Measurements from ENCODE around the gene TPP2.

Gene TPP2

GRCh38 chr13:102631198-102631597 is 34.4 kb downstream of the TPP2 start:
- H3K36me3 Mint-ChIP-seq (ENCODE audit: low read depth), result peaks cover 66% of the 10 kb centered on the region
- DNase-seq, result no peak
- no peak for TF ChIP-seq CTCF (IDR thresholded peaks at IDR 0.05)
- no peaks in the 10 kb centered on the region for H3K27me3 Mint-ChIP-seq (ENCODE audit: low read depth, poor library complexity)
- no peaks in the 10 kb centered on the region for H3K4me1 Mint-ChIP-seq
- H3K4me3 Mint-ChIP-seq, result no peak overlapping the region
- no peaks in the 10 kb centered on the region for H3K9me3 Mint-ChIP-seq
- H3K27ac Mint-ChIP-seq, result no peak overlapping the region

DNA sequence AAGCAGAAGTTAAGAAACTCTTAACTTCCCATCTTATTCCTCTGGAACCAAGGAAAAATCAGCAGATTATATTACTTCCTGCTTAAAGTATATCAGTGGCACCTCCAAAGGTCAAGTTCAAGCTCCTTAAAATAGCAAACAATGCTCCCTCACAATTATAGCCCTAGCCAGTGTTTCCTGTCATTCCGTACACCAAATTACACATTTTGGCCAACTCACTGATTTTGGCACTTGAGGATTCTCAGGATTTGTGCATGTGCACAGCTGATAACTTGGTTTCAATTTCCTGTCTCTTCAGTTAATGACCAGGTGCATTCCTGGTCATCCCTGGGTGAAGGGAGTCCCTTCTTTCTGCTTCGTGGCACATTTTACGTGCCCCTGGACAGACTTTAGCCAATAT is 42.0 kb downstream of the TPP2 start:
- peak overlapping the region; percentile 12 for H3K27ac Mint-ChIP-seq
- H3K4me3 Mint-ChIP-seq, result no peak overlapping the region
- DNase-seq, result no peak
- H3K4me1 Mint-ChIP-seq, result no peaks in the 10 kb centered on the region
- TF ChIP-seq CTCF (IDR thresholded peaks at IDR 0.05), result no peak
- H3K27me3 Mint-ChIP-seq (ENCODE audit: low read depth, poor library complexity), result no peaks in the 10 kb centered on the region
- no peaks in the 10 kb centered on the region for H3K9me3 Mint-ChIP-seq
- peaks cover 63% of the 10 kb centered on the region for H3K36me3 Mint-ChIP-seq (ENCODE audit: low read depth)

DNA sequence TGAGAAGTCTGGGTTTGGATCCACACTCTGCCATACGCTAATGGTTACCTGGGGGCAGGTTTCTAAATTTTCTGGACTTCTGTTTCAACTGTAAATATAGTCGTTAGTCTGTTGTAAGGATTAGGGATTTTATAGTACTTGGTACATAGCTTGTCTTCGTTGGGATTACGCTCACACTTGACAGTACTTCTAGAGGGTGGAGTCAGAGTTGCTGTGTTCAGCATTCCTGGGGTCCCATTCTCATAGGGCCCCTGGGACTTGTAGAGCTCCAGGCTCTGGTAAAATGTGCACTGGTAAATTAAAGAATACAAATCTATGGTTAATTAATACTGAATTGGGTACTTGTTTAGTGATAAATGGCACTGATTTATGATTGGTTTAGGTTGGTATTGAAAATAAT is 45.2 kb downstream of the TPP2 start:
- H3K4me3 Mint-ChIP-seq, result no peak overlapping the region
- TF ChIP-seq CTCF (IDR thresholded peaks at IDR 0.05), result no peak
- DNase-seq, result no peak
- H3K4me1 Mint-ChIP-seq, result no peaks in the 10 kb centered on the region
- H3K27me3 Mint-ChIP-seq (ENCODE audit: low read depth, poor library complexity), result no peaks in the 10 kb centered on the region
- H3K36me3 Mint-ChIP-seq (ENCODE audit: low read depth), result peaks cover 55% of the 10 kb centered on the region
- H3K27ac Mint-ChIP-seq, result no peak overlapping the region
- H3K9me3 Mint-ChIP-seq, result no peaks in the 10 kb centered on the region

- DNase-seq, result no peak
- Mint-ChIP-seq H3K27ac (peak overlapping the region; percentile 66), H3K4me1 (no peaks in the 10 kb centered on the region), H3K9me3 (no peaks in the 10 kb centered on the region), H3K27me3 (ENCODE audit: low read depth, poor library complexity) (no peaks in the 10 kb centered on the region), H3K4me3 (no peak overlapping the region), H3K36me3 (ENCODE audit: low read depth) (peaks cover 55% of the 10 kb centered on the region)
- no peak for TF ChIP-seq CTCF (IDR thresholded peaks at IDR 0.05)
These were observed 45.7 kb downstream of the TPP2 start for GRCh38 chr13:102642475-102642874.

DNA sequence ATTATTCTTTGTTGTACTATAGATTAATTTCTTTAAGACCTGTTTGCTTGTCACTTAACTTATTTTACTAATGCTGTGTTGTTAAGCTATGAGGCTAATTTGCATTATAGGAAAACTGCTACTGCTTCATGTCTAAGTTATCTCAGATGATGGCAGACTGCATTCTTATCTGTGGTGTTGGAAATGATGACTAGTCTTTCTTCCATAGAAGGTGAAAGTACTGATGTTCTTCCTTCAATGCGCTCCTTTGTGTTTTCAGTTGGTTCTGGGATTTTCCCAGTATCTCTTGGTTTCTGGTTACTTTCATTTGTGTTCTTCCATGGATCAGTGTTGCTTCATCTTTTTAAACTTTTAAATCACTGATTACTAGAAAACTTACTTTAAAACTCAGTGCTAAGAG is 46.9 kb downstream of the TPP2 start:
- Mint-ChIP-seq H3K27me3 (ENCODE audit: low read depth, poor library complexity) (no peaks in the 10 kb centered on the region), H3K36me3 (ENCODE audit: low read depth) (peaks cover 55% of the 10 kb centered on the region), H3K27ac (peak overlapping the region; percentile 5), H3K9me3 (no peaks in the 10 kb centered on the region), H3K4me1 (peaks cover 6% of the 10 kb centered on the region), H3K4me3 (no peak overlapping the region)
- no peak for DNase-seq
- TF ChIP-seq CTCF (IDR thresholded peaks at IDR 0.05), result no peak

DNA sequence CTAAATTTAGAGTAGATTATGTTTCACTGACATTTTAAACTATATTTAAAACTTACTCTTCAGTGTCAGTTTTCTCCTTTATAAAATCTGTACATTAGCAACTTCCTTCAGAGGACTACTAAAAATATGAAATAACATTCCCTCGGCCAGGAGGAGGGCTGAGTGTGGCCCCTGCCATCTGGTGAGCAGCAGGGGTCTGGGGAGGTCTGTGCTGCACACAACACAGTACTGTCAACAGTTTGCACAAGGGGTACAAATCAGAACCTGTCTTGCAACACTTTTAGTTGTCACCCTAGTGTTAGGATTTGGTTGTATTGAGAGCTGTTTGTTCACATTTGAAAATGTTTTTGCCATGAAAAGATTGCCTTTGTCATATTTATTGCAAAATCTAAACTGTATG is 48.9 kb downstream of the TPP2 start:
- TF ChIP-seq CTCF (IDR thresholded peaks at IDR 0.05), result no peak
- no peaks in the 10 kb centered on the region for H3K9me3 Mint-ChIP-seq
- no peak for DNase-seq
- H3K27ac Mint-ChIP-seq, result peak overlapping the region; percentile 68
- no peak overlapping the region for H3K4me3 Mint-ChIP-seq
- no peaks in the 10 kb centered on the region for H3K27me3 Mint-ChIP-seq (ENCODE audit: low read depth, poor library complexity)
- H3K4me1 Mint-ChIP-seq, result peaks cover 6% of the 10 kb centered on the region
- H3K36me3 Mint-ChIP-seq (ENCODE audit: low read depth), result peaks cover 62% of the 10 kb centered on the region
